HCT116 (cell line): ENCODE results near the gene CDH4. TPM values are rescaled to one million over a fixed set of nuclear protein-coding genes. Genes with fewer than 3 reads are reported as not detected.

Experiments
- ATAC-seq: fragments of 200-7000 bp; cut with Tn5 transposase; 2 replicates; pipeline ENCODE4 v1.9.1; 2020; ENCODE audit warnings: mild to moderate bottlenecking, moderate library complexity
- BruUV-seq: library from RNA; stranded (reverse); fragments of 400-500 nt; replicated peaks from 2 replicates; lab custom pipeline; 2021; lab: Mats Ljungman, UMichigan
- CTCF ChIA-PET: fragments of 300-600 bp; sonication (Branson Sonifier 250); formaldehyde crosslinking; loops from one replicate; lab custom pipeline; 2021; ENCODE audit warnings: antibody characterized with exemption; lab: Charles Lee
- POLR2A ChIA-PET: fragments of 300-600, 350-600 bp; sonication (Branson Sonifier 250); formaldehyde crosslinking; loops from one replicate; lab custom pipeline; 2021; ENCODE audit warnings: antibody characterized with exemption; lab: Charles Lee
- RAD21 ChIA-PET, 2 experiments: fragments of 300-600 bp; sonication (Branson Sonifier 250); formaldehyde crosslinking; loops; one replicate each; lab custom pipeline; 2023; ENCODE audit warnings: low total read pairs in 2 of 2; ENCODE audit not compliant: uncharacterized antibody in 2 of 2, unreplicated experiment in 2 of 2, low non-redundant PET in 1 of 2; lab: Charles Lee
- DNase-seq: peaks from one replicate; pipeline ENCODE4 v3.0.0-alpha.2; 2010; ENCODE audit warnings: low read depth, low spot score
- H2AFZ ChIP-seq: fragments of 200-600 bp; shearing (Covaris generic), sonication (generic); 2 replicates; pipeline ENCODE4 v1.6.1; 2017; ENCODE audit warnings: low read depth, mixed run types, mixed read lengths, antibody characterized with exemption, low read length; ENCODE audit not compliant: poor library complexity, severe bottlenecking
- H3K27ac ChIP-seq: 2 replicates; pipeline ENCODE4 v1.5.1; 2012; ENCODE audit warnings: low read depth, low read length
- H3K27me3 ChIP-seq: fragments of 200-600 bp; sonication (generic); 2 replicates; pipeline ENCODE4 v1.6.1; 2016; ENCODE audit warnings: mixed run types, low read length, mixed read lengths; ENCODE audit not compliant: insufficient read depth
- H3K36me3 ChIP-seq, 2 experiments: fragments of 200-500 bp in 1 of 2; fragments of 200-600 bp in 1 of 2; sonication (Bioruptor generic) in 1 of 2; sonication (generic) in 1 of 2; 2 replicates each; pipeline versions ENCODE4 v1.5.1 to v1.6.1; 2014 to 2016; ENCODE audit warnings: low read length in 2 of 2, inconsistent platforms in 1 of 2, mixed read lengths in 1 of 2, mixed run types in 1 of 2; ENCODE audit not compliant: insufficient read depth in 2 of 2, control insufficient read depth in 1 of 2
- H3K4me1 ChIP-seq, 2 experiments: fragments of 200-600 bp in 1 of 2; sonication (generic) in 1 of 2; 2 replicates each; pipeline versions ENCODE4 v1.5.1 to v1.6.1; 2012 to 2017; ENCODE audit warnings: low read length in 2 of 2, inconsistent platforms in 1 of 2, mild to moderate bottlenecking in 1 of 2, mixed read lengths in 1 of 2, mixed run types in 1 of 2, moderate library complexity in 1 of 2; ENCODE audit not compliant: insufficient read depth in 2 of 2, control insufficient read depth in 1 of 2
- H3K4me2 ChIP-seq: fragments of 200-600 bp; sonication (generic); 2 replicates; pipeline ENCODE4 v1.6.1; 2017; ENCODE audit warnings: mixed run types, low read length, mixed read lengths
- H3K4me3 ChIP-seq, 2 experiments: fragments of 200-600 bp in 1 of 2; sonication (generic) in 1 of 2; replicated peaks in 1 of 2; 2 replicates each; pipeline ENCODE4 v1.5.1; 2011 to 2016; ENCODE audit warnings: low read length in 2 of 2, control low read depth in 1 of 2, low read depth in 1 of 2, mild to moderate bottlenecking in 1 of 2, mixed read lengths in 1 of 2, mixed run types in 1 of 2
- H3K79me2 ChIP-seq: fragments of 200-600 bp; sonication (generic); 2 replicates; pipeline ENCODE4 v1.6.1; 2017; ENCODE audit warnings: mild to moderate bottlenecking, mixed run types, low read length, moderate library complexity, mixed read lengths; ENCODE audit not compliant: insufficient read depth
- H3K9ac ChIP-seq: fragments of 200-600 bp; sonication (generic); 2 replicates; pipeline ENCODE4 v1.6.1; 2016; ENCODE audit warnings: low read length, mixed read lengths
- H3K9me2 ChIP-seq: fragments of 200-600 bp; sonication (generic), shearing (Covaris generic); 2 replicates; pipeline ENCODE4 v1.6.1; 2017; ENCODE audit warnings: mixed run types, mild to moderate bottlenecking, moderate library complexity; ENCODE audit not compliant: insufficient read depth
- H3K9me3 ChIP-seq, 2 experiments: fragments of 200-500 bp in 1 of 2; fragments of 200-600 bp in 1 of 2; sonication (Bioruptor generic) in 1 of 2; sonication (generic) in 1 of 2; 2 replicates each; pipeline ENCODE4 v1.6.1; 2014 to 2017; ENCODE audit warnings: low read length in 2 of 2, mixed read lengths in 2 of 2, inconsistent platforms in 1 of 2, low read depth in 1 of 2, mild to moderate bottlenecking in 1 of 2, mixed run types in 1 of 2, moderate library complexity in 1 of 2; ENCODE audit not compliant: control insufficient read depth in 1 of 2, insufficient read depth in 1 of 2
- H4K20me1 ChIP-seq: fragments of 200-600 bp; sonication (generic), shearing (Covaris generic); 2 replicates; pipeline ENCODE4 v1.6.1; 2017; ENCODE audit warnings: mixed run types, mild to moderate bottlenecking, moderate library complexity; ENCODE audit not compliant: insufficient read depth
- EGR1 ChIP-seq: IDR thresholded peaks from 2 replicates; pipeline ENCODE4 v1.6.1; 2012; ENCODE audit warnings: low read depth
- ELF1 ChIP-seq: IDR thresholded peaks from 2 replicates; pipeline ENCODE4 v1.6.1; 2012; ENCODE audit warnings: low read depth, borderline replicate concordance
- EZH2 ChIP-seq: fragments of 200-600 bp; sonication (generic); IDR thresholded peaks from 2 replicates; pipeline ENCODE4 v1.6.1; 2017; ENCODE audit warnings: antibody characterized with exemption, mixed run types
- EZH2phosphoT487 ChIP-seq: fragments of 200-600 bp; IDR thresholded peaks from 2 replicates; pipeline ENCODE4 v1.6.1; 2018; ENCODE audit warnings: antibody characterized with exemption, borderline replicate concordance
- FOSL1 ChIP-seq: IDR thresholded peaks from 2 replicates; pipeline ENCODE4 v1.6.1; 2012; ENCODE audit warnings: low read depth
- JUND ChIP-seq: IDR thresholded peaks from 2 replicates; pipeline ENCODE4 v1.6.1; 2012
- POLR2A ChIP-seq: IDR thresholded peaks from 2 replicates; pipeline ENCODE4 v1.7.0; 2011; ENCODE audit warnings: borderline replicate concordance; ENCODE audit not compliant: insufficient read depth, insufficient read length; ENCODE audit errors: extremely low read depth
- POLR2AphosphoS5 ChIP-seq: IDR thresholded peaks from 2 replicates; pipeline ENCODE4 v1.6.1; 2011; ENCODE audit warnings: mild to moderate bottlenecking, low read depth, low read length, moderate library complexity
- SIN3A ChIP-seq: IDR thresholded peaks from 2 replicates; pipeline ENCODE4 v1.6.1; 2012; ENCODE audit warnings: low read depth
- SP1 ChIP-seq: IDR thresholded peaks from 2 replicates; pipeline ENCODE4 v1.6.1; 2012; ENCODE audit warnings: low read depth
- SRF ChIP-seq: IDR thresholded peaks from 2 replicates; pipeline ENCODE4 v1.6.1; 2012; ENCODE audit warnings: low read depth
- YY1 ChIP-seq: IDR thresholded peaks from 2 replicates; pipeline ENCODE4 v1.6.1; 2011; ENCODE audit warnings: low read length, low read depth, moderate library complexity, mild to moderate bottlenecking; ENCODE audit not compliant: insufficient replicate concordance; ENCODE audit errors: extremely low read depth
- ZFX ChIP-seq: fragments of 450-650 bp; IDR thresholded peaks from 2 replicates; pipeline ENCODE4 v1.6.1; 2017
- intact Hi-C: fragments of 100-400 bp; cut with micrococcal nuclease; formaldehyde crosslinking; loops from 2 replicates; pipeline ENCODE4 v1.10.0; 2022
- total RNA-seq: library from RNA; stranded (reverse); gene quantifications from one replicate; pipeline ENCODE4 v1.2.1, GENCODE V29; 2021; ENCODE audit not compliant: unreplicated experiment
- TF ChIP-seq, protein P1 (sequence below): IDR thresholded peaks from 2 replicates; pipeline ENCODE4 v1.6.1; 2012
- TF ChIP-seq, protein P2 (sequence below): IDR thresholded peaks from 2 replicates; pipeline ENCODE4 v1.6.1; 2012; ENCODE audit warnings: low read depth
- TF ChIP-seq, protein P3 (sequence below): IDR thresholded peaks from 2 replicates; pipeline ENCODE4 v1.6.1; 2012
- TF ChIP-seq, protein P4 (sequence below): IDR thresholded peaks from 2 replicates; pipeline ENCODE4 v1.6.1; 2011; ENCODE audit warnings: mild to moderate bottlenecking, low read length, moderate library complexity; ENCODE audit not compliant: insufficient replicate concordance; ENCODE audit errors: extremely low read depth
- TF ChIP-seq, protein P5 (sequence below), 3 experiments: fragments of 200-600 bp in 1 of 3; sonication (generic) in 1 of 3; IDR thresholded peaks in 2 of 3; conservative IDR thresholded peaks in 1 of 3; 2 replicates each; pipeline ENCODE4 v1.5.1; 2012 to 2017; ENCODE audit warnings: low read depth in 2 of 3, low read length in 2 of 3, antibody characterized with exemption in 1 of 3, borderline replicate concordance in 1 of 3, control low read depth in 1 of 3, mild to moderate bottlenecking in 1 of 3, mixed read lengths in 1 of 3, mixed run types in 1 of 3, moderate library complexity in 1 of 3; ENCODE audit not compliant: insufficient read depth in 1 of 3

CDH4 gene
- total RNA-seq, 1 experiment from 2014 or later, result not detected

DNA sequence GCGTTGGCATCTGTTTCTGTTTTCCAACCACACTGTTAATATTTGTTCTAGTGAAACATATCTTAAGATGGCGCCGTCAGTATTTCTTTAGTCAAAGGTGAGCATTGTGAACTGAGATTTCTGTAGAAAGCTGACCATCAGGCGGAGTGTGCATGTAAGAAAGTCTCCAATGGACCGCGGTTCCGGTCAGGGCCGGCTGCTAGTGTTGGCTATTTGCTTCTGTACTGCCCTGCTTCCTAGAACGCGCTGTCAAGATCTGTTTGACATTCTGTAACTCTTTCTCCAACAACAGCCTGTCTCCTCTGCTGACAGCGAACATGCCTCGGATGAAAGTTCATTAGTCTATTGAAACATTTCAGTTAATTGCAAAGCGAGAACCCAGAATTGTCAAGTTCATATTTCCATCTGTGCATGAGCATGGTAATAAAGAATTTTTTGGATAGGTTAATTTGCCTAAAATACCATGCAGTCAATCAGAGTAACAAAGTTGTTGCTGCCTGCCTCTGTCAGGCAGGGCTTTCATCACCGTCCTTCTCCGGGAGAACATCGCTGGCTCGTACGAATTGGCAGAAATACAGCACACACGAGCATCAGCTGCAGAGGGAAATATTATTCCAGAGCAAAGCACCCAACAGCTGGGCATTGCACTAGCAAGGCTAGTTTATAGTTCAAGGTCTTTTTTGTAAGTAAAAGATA lies 369.1 kb downstream of the CDH4 start (continued):
- TF ChIP-seq, protein P1, sequence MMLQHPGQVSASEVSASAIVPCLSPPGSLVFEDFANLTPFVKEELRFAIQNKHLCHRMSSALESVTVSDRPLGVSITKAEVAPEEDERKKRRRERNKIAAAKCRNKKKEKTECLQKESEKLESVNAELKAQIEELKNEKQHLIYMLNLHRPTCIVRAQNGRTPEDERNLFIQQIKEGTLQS, result no peak
- TF ChIP-seq EGR1 (no peak), POLR2AphosphoS5 (no peak)

DNA sequence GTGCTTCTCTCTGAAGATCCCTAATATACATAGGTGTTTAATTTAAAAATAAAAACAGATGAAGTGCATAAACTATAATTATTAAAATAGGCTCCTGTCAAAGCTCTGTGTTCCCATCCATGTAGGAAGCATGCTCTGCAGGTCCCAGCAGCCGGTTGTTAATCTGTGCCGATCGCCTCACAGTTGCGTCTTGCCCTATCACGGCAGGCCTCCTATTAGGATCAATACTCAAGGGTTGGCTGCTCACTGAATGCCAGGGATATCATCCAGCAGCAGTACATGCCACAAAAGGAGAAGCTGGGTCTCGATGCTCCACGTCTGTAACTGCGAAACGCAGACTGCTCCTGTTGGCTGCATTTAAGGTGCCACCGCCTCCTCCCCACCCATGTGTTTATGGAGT lies 369.8 kb downstream of the CDH4 start:
- DNase-seq, result no peak
- RAD21 ChIA-PET, result no interaction called here
- peaks cover 37% of the 10 kb centered on the region for H3K27me3 ChIP-seq
- TF ChIP-seq ELF1 (no peak), SP1 (no peak), ZFX (no peak), POLR2A (no peak), EGR1 (no peak), POLR2AphosphoS5 (no peak), SIN3A (no peak), EZH2 (no peak), YY1 (no peak), EZH2phosphoT487 (no peak), SRF (no peak), JUND (no peak), FOSL1 (no peak)
- TF ChIP-seq, protein P2, sequence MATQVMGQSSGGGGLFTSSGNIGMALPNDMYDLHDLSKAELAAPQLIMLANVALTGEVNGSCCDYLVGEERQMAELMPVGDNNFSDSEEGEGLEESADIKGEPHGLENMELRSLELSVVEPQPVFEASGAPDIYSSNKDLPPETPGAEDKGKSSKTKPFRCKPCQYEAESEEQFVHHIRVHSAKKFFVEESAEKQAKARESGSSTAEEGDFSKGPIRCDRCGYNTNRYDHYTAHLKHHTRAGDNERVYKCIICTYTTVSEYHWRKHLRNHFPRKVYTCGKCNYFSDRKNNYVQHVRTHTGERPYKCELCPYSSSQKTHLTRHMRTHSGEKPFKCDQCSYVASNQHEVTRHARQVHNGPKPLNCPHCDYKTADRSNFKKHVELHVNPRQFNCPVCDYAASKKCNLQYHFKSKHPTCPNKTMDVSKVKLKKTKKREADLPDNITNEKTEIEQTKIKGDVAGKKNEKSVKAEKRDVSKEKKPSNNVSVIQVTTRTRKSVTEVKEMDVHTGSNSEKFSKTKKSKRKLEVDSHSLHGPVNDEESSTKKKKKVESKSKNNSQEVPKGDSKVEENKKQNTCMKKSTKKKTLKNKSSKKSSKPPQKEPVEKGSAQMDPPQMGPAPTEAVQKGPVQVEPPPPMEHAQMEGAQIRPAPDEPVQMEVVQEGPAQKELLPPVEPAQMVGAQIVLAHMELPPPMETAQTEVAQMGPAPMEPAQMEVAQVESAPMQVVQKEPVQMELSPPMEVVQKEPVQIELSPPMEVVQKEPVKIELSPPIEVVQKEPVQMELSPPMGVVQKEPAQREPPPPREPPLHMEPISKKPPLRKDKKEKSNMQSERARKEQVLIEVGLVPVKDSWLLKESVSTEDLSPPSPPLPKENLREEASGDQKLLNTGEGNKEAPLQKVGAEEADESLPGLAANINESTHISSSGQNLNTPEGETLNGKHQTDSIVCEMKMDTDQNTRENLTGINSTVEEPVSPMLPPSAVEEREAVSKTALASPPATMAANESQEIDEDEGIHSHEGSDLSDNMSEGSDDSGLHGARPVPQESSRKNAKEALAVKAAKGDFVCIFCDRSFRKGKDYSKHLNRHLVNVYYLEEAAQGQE, result no peak
- TF ChIP-seq, protein P3, sequence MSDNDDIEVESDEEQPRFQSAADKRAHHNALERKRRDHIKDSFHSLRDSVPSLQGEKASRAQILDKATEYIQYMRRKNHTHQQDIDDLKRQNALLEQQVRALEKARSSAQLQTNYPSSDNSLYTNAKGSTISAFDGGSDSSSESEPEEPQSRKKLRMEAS, result no peak
- TF ChIP-seq, protein P4, sequence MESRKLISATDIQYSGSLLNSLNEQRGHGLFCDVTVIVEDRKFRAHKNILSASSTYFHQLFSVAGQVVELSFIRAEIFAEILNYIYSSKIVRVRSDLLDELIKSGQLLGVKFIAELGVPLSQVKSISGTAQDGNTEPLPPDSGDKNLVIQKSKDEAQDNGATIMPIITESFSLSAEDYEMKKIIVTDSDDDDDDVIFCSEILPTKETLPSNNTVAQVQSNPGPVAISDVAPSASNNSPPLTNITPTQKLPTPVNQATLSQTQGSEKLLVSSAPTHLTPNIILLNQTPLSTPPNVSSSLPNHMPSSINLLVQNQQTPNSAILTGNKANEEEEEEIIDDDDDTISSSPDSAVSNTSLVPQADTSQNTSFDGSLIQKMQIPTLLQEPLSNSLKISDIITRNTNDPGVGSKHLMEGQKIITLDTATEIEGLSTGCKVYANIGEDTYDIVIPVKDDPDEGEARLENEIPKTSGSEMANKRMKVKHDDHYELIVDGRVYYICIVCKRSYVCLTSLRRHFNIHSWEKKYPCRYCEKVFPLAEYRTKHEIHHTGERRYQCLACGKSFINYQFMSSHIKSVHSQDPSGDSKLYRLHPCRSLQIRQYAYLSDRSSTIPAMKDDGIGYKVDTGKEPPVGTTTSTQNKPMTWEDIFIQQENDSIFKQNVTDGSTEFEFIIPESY, result no peak
- TF ChIP-seq, protein P5, sequence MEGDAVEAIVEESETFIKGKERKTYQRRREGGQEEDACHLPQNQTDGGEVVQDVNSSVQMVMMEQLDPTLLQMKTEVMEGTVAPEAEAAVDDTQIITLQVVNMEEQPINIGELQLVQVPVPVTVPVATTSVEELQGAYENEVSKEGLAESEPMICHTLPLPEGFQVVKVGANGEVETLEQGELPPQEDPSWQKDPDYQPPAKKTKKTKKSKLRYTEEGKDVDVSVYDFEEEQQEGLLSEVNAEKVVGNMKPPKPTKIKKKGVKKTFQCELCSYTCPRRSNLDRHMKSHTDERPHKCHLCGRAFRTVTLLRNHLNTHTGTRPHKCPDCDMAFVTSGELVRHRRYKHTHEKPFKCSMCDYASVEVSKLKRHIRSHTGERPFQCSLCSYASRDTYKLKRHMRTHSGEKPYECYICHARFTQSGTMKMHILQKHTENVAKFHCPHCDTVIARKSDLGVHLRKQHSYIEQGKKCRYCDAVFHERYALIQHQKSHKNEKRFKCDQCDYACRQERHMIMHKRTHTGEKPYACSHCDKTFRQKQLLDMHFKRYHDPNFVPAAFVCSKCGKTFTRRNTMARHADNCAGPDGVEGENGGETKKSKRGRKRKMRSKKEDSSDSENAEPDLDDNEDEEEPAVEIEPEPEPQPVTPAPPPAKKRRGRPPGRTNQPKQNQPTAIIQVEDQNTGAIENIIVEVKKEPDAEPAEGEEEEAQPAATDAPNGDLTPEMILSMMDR (IDR thresholded peaks at IDR 0.05 in 2 of 3, conservative IDR thresholded peaks at IDR 0.05 in 1 of 3; ENCODE audit: borderline replicate concordance in 1 of 3, insufficient read depth in 1 of 3, low read depth in 2 of 3, low read length in 2 of 3), result no peak

More for the DNA sequence above, 369.8 kb downstream of the CDH4 start:
- CTCF ChIA-PET, result no interaction called here
- Histone ChIP-seq H3K9me2 (no peaks in the 10 kb centered on the region), H3K4me3 (no peak overlapping the region), H4K20me1 (no peaks in the 10 kb centered on the region), H2AFZ (no peak overlapping the region), H3K4me2 (no peak overlapping the region), H3K79me2 (no peaks in the 10 kb centered on the region), H3K9me3 (no peaks in the 10 kb centered on the region), H3K4me1 (no peaks in the 10 kb centered on the region), H3K9ac (no peak overlapping the region), H3K27ac (no peak overlapping the region), H3K36me3 (no peaks in the 10 kb centered on the region)
- intact Hi-C loops, result no loop called here
- ATAC-seq, result no peak
- BruUV-seq, result no TSS peak
- POLR2A ChIA-PET, result no interaction called here
